GM12801 (cell line): ENCODE data around the gene NR5A1.

Experiments
- CTCF ChIP-seq: IDR thresholded peaks from one replicate; pipeline ENCODE4 v1.5.1; 2011; ENCODE audit warnings: control low read depth; ENCODE audit not compliant: insufficient read length; ENCODE audit errors: extremely low read depth

The NR5A1 gene

GRCh38 chr9:124544535-124544934 lies 37.3 kb upstream of the NR5A1 start:
- TF ChIP-seq CTCF: no peak

- no peak for TF ChIP-seq CTCF
These were observed 34.6 kb upstream of the NR5A1 start for GRCh38 chr9:124541824-124542223.

GRCh38 chr9:124537926-124538325 lies 30.7 kb upstream of the NR5A1 start:
- TF ChIP-seq CTCF: no peak

GRCh38 chr9:124535846-124536245 lies 28.6 kb upstream of the NR5A1 start:
- no peak for TF ChIP-seq CTCF

GRCh38 chr9:124532897-124533296 lies 25.7 kb upstream of the NR5A1 start:
- no peak for TF ChIP-seq CTCF

GRCh38 chr9:124531115-124531514 lies 23.9 kb upstream of the NR5A1 start:
- no peak for TF ChIP-seq CTCF

- TF ChIP-seq CTCF: no peak
These were observed 23.0 kb upstream of the NR5A1 start for GRCh38 chr9:124530246-124530645.

GRCh38 chr9:124527781-124528180 lies 20.6 kb upstream of the NR5A1 start:
- TF ChIP-seq CTCF: no peak
